K562 (cell line): ENCODE results near the gene GRAMD4. TPM values are rescaled to one million over a fixed set of nuclear protein-coding genes. Genes with fewer than 3 reads are reported as not detected.

Experiments used
- ATAC-seq: fragments of 200-7000 bp; cut with Tn5 transposase; 3 replicates; pipeline ENCODE4 v1.9.1; 2020; ENCODE audit warnings: moderate library complexity
- BruUV-seq: library from RNA; stranded (reverse); fragments of 400-500 nt; replicated peaks from 2 replicates; lab custom pipeline; 2021; lab: Mats Ljungman, UMichigan
- CTCF ChIA-PET: fragments of 300-600 bp; formaldehyde crosslinking; extraction: SDS; loops from one replicate; lab custom pipeline; 2021; ENCODE audit warnings: low intra/inter-chr PET ratio; lab: Yijun Ruan, JAX
- POLR2A ChIA-PET: fragments of 300-600, 350-650 bp; sonication (Branson Sonifier 250); formaldehyde crosslinking; extraction: SDS; loops from one replicate; lab custom pipeline; 2021; ENCODE audit warnings: antibody characterized with exemption, inconsistent platforms; lab: Yijun Ruan, JAX
- DNase-seq, 4 experiments: peaks; one replicate each; pipeline versions ENCODE4 v3.0.0 to v3.0.0-alpha.2; 2011 to 2018; ENCODE audit warnings: low spot score in 3 of 4, mixed read lengths in 3 of 4; ENCODE audit errors: extremely low read depth in 1 of 4
- FAIRE-seq: peaks from 2 replicates; lab custom pipeline; 2011; peaks lifted over from hg19 to GRCh38; lab: Jason Lieb, UNC
- H2AFZ ChIP-seq: 2 replicates; pipeline ENCODE4 v1.6.0; 2011; ENCODE audit warnings: low read depth, low read length, control low read depth, inconsistent platforms
- H3K27ac ChIP-seq: fragments of 200-600 bp; 3 replicates; pipeline ENCODE4 v1.8.0; 2011; ENCODE audit warnings: low read depth, mild to moderate bottlenecking, control low read depth, inconsistent platforms, low read length, moderate library complexity, mixed read lengths; ENCODE audit errors: extremely low read depth
- H3K27me3 ChIP-seq, 2 experiments: fragments of 300-600 bp in 1 of 2; 2 replicates in 1 of 2; 3 replicates in 1 of 2; pipeline versions ENCODE4 v1.6.0 to v1.8.0; 2011; ENCODE audit warnings: inconsistent platforms in 2 of 2, low read length in 2 of 2, mild to moderate bottlenecking in 1 of 2, mixed read lengths in 1 of 2, moderate library complexity in 1 of 2; ENCODE audit not compliant: control insufficient read depth in 2 of 2, insufficient read depth in 2 of 2
- H3K36me3 ChIP-seq: fragments of 300-600 bp; 3 replicates; pipeline ENCODE4 v1.8.0; 2011; ENCODE audit warnings: mild to moderate bottlenecking, low read length, inconsistent platforms; ENCODE audit not compliant: control insufficient read depth, insufficient read depth
- H3K4me1 ChIP-seq, 2 experiments: fragments of 200-600 bp in 1 of 2; replicated peaks in 1 of 2; 2 replicates in 1 of 2; 3 replicates in 1 of 2; pipeline versions ENCODE4 v1.5.1 to v1.8.0; 2011; ENCODE audit warnings: inconsistent platforms in 2 of 2, low read length in 2 of 2, mild to moderate bottlenecking in 1 of 2, mixed read lengths in 1 of 2, moderate library complexity in 1 of 2; ENCODE audit not compliant: control insufficient read depth in 2 of 2, insufficient read depth in 2 of 2
- H3K4me2 ChIP-seq: 2 replicates; pipeline ENCODE4 v1.6.1; 2011; ENCODE audit warnings: low read length, control low read depth, inconsistent platforms, mixed read lengths; ENCODE audit not compliant: insufficient read depth
- H3K4me3 ChIP-seq: fragments of 200-600 bp; sonication (generic), shearing (Covaris generic); 2 replicates; pipeline ENCODE4 v1.5.1; 2016; ENCODE audit warnings: control low read depth, inconsistent platforms
- H3K79me2 ChIP-seq: fragments of 200-600 bp; 3 replicates; pipeline ENCODE4 v1.8.0; 2011; ENCODE audit warnings: low read length, inconsistent platforms; ENCODE audit not compliant: control insufficient read depth, insufficient read depth
- H3K9ac ChIP-seq, 2 experiments: 2 replicates each; pipeline versions ENCODE4 v1.6.0 to v1.6.1; 2011; ENCODE audit warnings: low read depth in 2 of 2, low read length in 2 of 2, control low read depth in 1 of 2, inconsistent platforms in 1 of 2, mild to moderate bottlenecking in 1 of 2, mixed read lengths in 1 of 2; ENCODE audit not compliant: insufficient read depth in 1 of 2
- H3K9me1 ChIP-seq: one replicate; pipeline ENCODE4 v1.6.0; 2011; ENCODE audit warnings: inconsistent platforms, mild to moderate bottlenecking, low read length, moderate library complexity; ENCODE audit not compliant: control insufficient read depth, insufficient read depth
- H3K9me3 ChIP-seq: replicated peaks from 2 replicates; pipeline ENCODE4 v1.5.1; 2011; ENCODE audit warnings: low read depth, low read length, inconsistent platforms; ENCODE audit not compliant: control insufficient read depth, insufficient read depth
- H4K20me1 ChIP-seq: replicated peaks from 2 replicates; pipeline ENCODE4 v1.6.1; 2011; ENCODE audit warnings: low read length, inconsistent platforms, mixed read lengths; ENCODE audit not compliant: control insufficient read depth, insufficient read depth
- CTCF ChIP-seq, 3 experiments: IDR thresholded peaks in 2 of 3; conservative IDR thresholded peaks in 1 of 3; 2 replicates each; pipeline ENCODE4 v1.5.1; 2011 to 2012; ENCODE audit warnings: low read length in 3 of 3, mild to moderate bottlenecking in 3 of 3, control low read depth in 2 of 3, improper control_type of control experiment in 1 of 3, inconsistent platforms in 1 of 3, low read depth in 1 of 3, mixed read lengths in 1 of 3, moderate library complexity in 1 of 3; ENCODE audit not compliant: insufficient read depth in 2 of 3
- CTCFL ChIP-seq: IDR thresholded peaks from 2 replicates; pipeline ENCODE4 v1.6.1; 2011; ENCODE audit warnings: borderline replicate concordance, low read depth, mild to moderate bottlenecking, moderate library complexity, low read length; ENCODE audit not compliant: insufficient read depth, poor library complexity, severe bottlenecking
- POLR2G ChIP-seq: fragments of 200-400 bp; formaldehyde crosslinking; IDR thresholded peaks from 2 replicates; pipeline ENCODE4 v1.6.1; 2017; ENCODE audit warnings: low read depth, mild to moderate bottlenecking, antibody characterized with exemption, low read length, moderate library complexity
- SNAPC5 ChIP-seq: fragments of 250-450 bp; sonication (Bioruptor Pico); IDR thresholded peaks from 2 replicates; pipeline ENCODE4 v1.8.0; 2021; ENCODE audit warnings: moderate library complexity, mild to moderate bottlenecking, inconsistent platforms
- SOX6 ChIP-seq: fragments of 450-650 bp; IDR thresholded peaks from 2 replicates; pipeline ENCODE4 v1.6.1; 2014; ENCODE audit warnings: mild to moderate bottlenecking
- TEAD1 ChIP-seq, 2 experiments: fragments of 450-650 bp in 1 of 2; sonication (generic) in 1 of 2; formaldehyde crosslinking; IDR thresholded peaks; 2 replicates each; pipeline versions ENCODE4 v1.4.0 to v1.8.0; 2020 to 2022; ENCODE audit warnings: mild to moderate bottlenecking in 2 of 2, missing genetic modification reagents in 1 of 2
- ZBTB1 ChIP-seq: sonication (generic); formaldehyde crosslinking; IDR thresholded peaks from 2 replicates; pipeline ENCODE4 v1.8.1; 2023; ENCODE audit warnings: missing genetic modification reagents, low read depth, mild to moderate bottlenecking, borderline replicate concordance
- ZBTB7A ChIP-seq: IDR thresholded peaks from 2 replicates; pipeline ENCODE4 v1.6.1; 2011; ENCODE audit warnings: low read depth, mild to moderate bottlenecking, low read length, moderate library complexity, borderline replicate concordance; ENCODE audit not compliant: control insufficient read depth
- WGBS: fragments of 100-300 bp; shearing (Covaris generic); methylation state at CpG from one replicate; pipeline ENCODE4 v1.1.6; 2016; ENCODE audit warnings: low coverage, mixed read lengths; ENCODE audit not compliant: insufficient coverage; ENCODE audit errors: missing lambda C conversion rate; 5-methylcytosine and 5-hydroxymethylcytosine counted together
- in situ Hi-C: fragments of 300-500 bp; cut with MboI; formaldehyde crosslinking; loops from 4 replicates; pipeline ENCODE4 v1.15.0; 2018; ENCODE audit warnings: inconsistent platforms, mixed read lengths
- intact Hi-C: fragments of 100-400 bp; cut with micrococcal nuclease; formaldehyde crosslinking; loops from 2 replicates; pipeline ENCODE4 v1.14.2; 2022
- polyA plus RNA-seq, 8 experiments: library from polyadenylated mRNA; depleted of rRNA in 4 of 8; stranded (reverse) in 5 of 8; unstranded in 3 of 8; fragments of >200 nt; fragmentation: Nextera tagmentation in 2 of 8; fragmentation: Illumina TruSeq in 1 of 8; extraction: Ambion mirVana in 2 of 8; extraction: Trizol in 1 of 8; gene quantifications; 2 replicates each; pipeline versions ENCODE4 v1.2.1 to v1.2.3, GENCODE V29; 2011 to 2014; ENCODE audit warnings: inconsistent platforms in 1 of 8, missing spikeins in 1 of 8
- total RNA-seq, 7 experiments: library from RNA; depleted of rRNA in 6 of 7; stranded (reverse); fragments of >200 nt in 6 of 7; fragmentation: Illumina TruSeq in 2 of 7; extraction: Trizol in 2 of 7; gene quantifications; 2 replicates each; pipeline versions ENCODE4 v1.2.1 to v1.2.3, GENCODE V29; 2011 to 2021; ENCODE audit warnings: low replicate concordance in 1 of 7

Gene GRAMD4
- total and polyA plus RNA-seq, 9 of the 15 experiments (the other 6 are each of a cell fraction or from before 2014, with no cell fraction given) = 0.18 to 44.8 (median 18.6) TPM

GRCh38 chr22:46679706-46680269, 59.6 kb downstream of the GRAMD4 start:
- DNase-seq = no peak
- H3K9me3 ChIP-seq = no peaks in the 10 kb centered on the region
- BruUV-seq = no TSS peak
- H4K20me1 ChIP-seq = no peaks in the 10 kb centered on the region; the same call in 1 of the 2 replicates
- H3K9ac ChIP-seq = no peak overlapping the region
- in situ Hi-C loops = loop anchor here (10.0 kb wide), 1 partner anchor 115 kb away; no protein-coding TSS in a partner anchor
- no peaks in the 10 kb centered on the region for H3K27me3 ChIP-seq
- no peak overlapping the region for H3K27ac ChIP-seq
- H2AFZ ChIP-seq = no peak overlapping the region
- FAIRE-seq = no peak
- no peaks in the 10 kb centered on the region for H3K9me1 ChIP-seq
- 92% methylated on average over 12 of the region's 16 CpGs for WGBS
- H3K36me3 ChIP-seq = peaks cover 17% of the 10 kb centered on the region; the same call in 1 of the 3 replicates
- ATAC-seq = no peak
- peak; percentile 38; the same call in 1 of the 2 replicates for TF ChIP-seq POLR2G
- TF ChIP-seq SOX6 = no peak
- TF ChIP-seq TEAD1 (CRISPR knock-in tag; IDR thresholded peaks at IDR 0.05) = no peak
- no peak for TF ChIP-seq ZBTB1
- TF ChIP-seq, all 486 proteins: peak for 1
- ChIA-PET CTCF (no interaction called here), POLR2A (no interaction called here)
- no peak overlapping the region for H3K4me3 ChIP-seq
- H3K79me2 ChIP-seq = no peaks in the 10 kb centered on the region
- intact Hi-C loops = loop anchor here (10.0 kb wide), 1 partner anchor 115 kb away; no protein-coding TSS in a partner anchor
- peaks cover 0 to 4% of the 10 kb centered on the region in 2 experiments; a peak in 2 of 5 replicates for H3K4me1 ChIP-seq
- no peak overlapping the region for H3K4me2 ChIP-seq

- no peaks in the 10 kb centered on the region for H3K9me1 ChIP-seq
- H3K4me3 ChIP-seq = no peak overlapping the region
- DNase-seq = peak; percentile 37 to 49 (median 44)
- H3K4me2 ChIP-seq = no peak overlapping the region
- H3K9me3 ChIP-seq = no peaks in the 10 kb centered on the region
- no peak overlapping the region for H3K27ac ChIP-seq
- intact Hi-C loops (loop anchor here (10.0 kb wide), 1 partner anchor 116 kb away; no protein-coding TSS in a partner anchor), in situ Hi-C loops (no loop called here)
- H2AFZ ChIP-seq = no peak overlapping the region
- H3K4me1 ChIP-seq = peaks cover 0 to 8% of the 10 kb centered on the region in 2 experiments; a peak in 2 of 5 replicates
- 52% methylated on average over 6 of the region's 7 CpGs for WGBS
- peak; percentile 91 for ATAC-seq
- H3K9ac ChIP-seq = no peak overlapping the region
- TF ChIP-seq ZBTB7A (0 out of 2 replicates have a peak, but pooled peaks have one; percentile 34), CTCFL (peak; percentile 49), CTCF (IDR thresholded peaks at IDR 0.05 in 2 of 3, conservative IDR thresholded peaks at IDR 0.05 in 1 of 3; ENCODE audit: insufficient read depth in 2 of 3, low read depth in 1 of 3, low read length in 3 of 3) (peak; percentile 54 to 55 (median 54)), SNAPC5 (CRISPR knock-in tag) (no peak)
- ChIA-PET CTCF (no interaction called here), POLR2A (no interaction called here)
- peaks cover 12% of the 10 kb centered on the region; the same call in 1 of the 3 replicates for H3K36me3 ChIP-seq
- no peaks in the 10 kb centered on the region for H3K27me3 ChIP-seq
- FAIRE-seq = no peak
- no peaks in the 10 kb centered on the region for H4K20me1 ChIP-seq
- H3K79me2 ChIP-seq = no peaks in the 10 kb centered on the region
- no TSS peak for BruUV-seq
Observed at GRCh38 chr22:46681010-46681409, 60.8 kb downstream of the GRAMD4 start.
